ENCODE data around the gene IDE. TPM values are rescaled to one million over a fixed set of nuclear protein-coding genes. Genes with fewer than 3 reads are reported as not detected.

IDE gene
- total RNA-seq, 6 donors from 2014 or later = 12.4 to 38.4 (median 27.1) TPM

- Histone ChIP-seq H3K4me3 (no peak overlapping the region), H3K27me3 (no peaks in the 10 kb centered on the region), H3K27ac (no peak overlapping the region), H3K36me3 (peaks cover 0 to 5% (median 1%) of the 10 kb centered on the region in 4 donors), H3K4me1 (peaks cover 8 to 13% (median 11%) of the 10 kb centered on the region in 4 donors), H3K9me3 (no peaks in the 10 kb centered on the region)
- ATAC-seq (ENCODE audit: low FRiP score in 2 of 2) (no peak), DNase-seq (no peak)
- TF ChIP-seq POLR2A (IDR thresholded peaks at IDR 0.05) (no peak), EP300 (IDR thresholded peaks at IDR 0.05) (no peak), POLR2AphosphoS5 (IDR thresholded peaks at IDR 0.05) (no peak), CTCF (IDR thresholded peaks at IDR 0.05) (no peak)
Observed at GRCh38 chr10:92541583-92541982, 32.3 kb downstream of the IDE start.

GRCh38 chr10:92538231-92538958 lies 35.5 kb downstream of the IDE start:
- H3K27ac ChIP-seq = no peak overlapping the region
- WGBS, 2 donors = 49 to 60% methylated on average over 4 of the region's 4 CpGs
- ATAC-seq (ENCODE audit: low FRiP score in 2 of 2) (no peak), DNase-seq (no peak)
- peaks cover 0 to 12% (median 4%) of the 10 kb centered on the region in 4 donors for H3K4me1 ChIP-seq
- H3K4me3 ChIP-seq = no peak overlapping the region
- H3K9me3 ChIP-seq = no peaks in the 10 kb centered on the region
- peaks cover 3 to 33% (median 21%) of the 10 kb centered on the region in 4 donors for H3K36me3 ChIP-seq
- H3K27me3 ChIP-seq = no peaks in the 10 kb centered on the region
- TF ChIP-seq POLR2A (IDR thresholded peaks at IDR 0.05) = no peak
- TF ChIP-seq EP300 (IDR thresholded peaks at IDR 0.05) = no peak
- TF ChIP-seq CTCF (IDR thresholded peaks at IDR 0.05) = no peak
- TF ChIP-seq POLR2AphosphoS5 (IDR thresholded peaks at IDR 0.05) = no peak

GRCh38 chr10:92530891-92531535 lies 42.9 kb downstream of the IDE start:
- no peak overlapping the region for H3K4me3 ChIP-seq
- no peaks in the 10 kb centered on the region for H3K27me3 ChIP-seq
- H3K27ac ChIP-seq = no peak overlapping the region
- H3K36me3 ChIP-seq = peaks cover 11 to 73% (median 34%) of the 10 kb centered on the region in 4 donors
- WGBS, 2 donors = 81 to 84% methylated on average over 2 of the region's 2 CpGs
- H3K4me1 ChIP-seq = no peaks in the 10 kb centered on the region
- ATAC-seq (ENCODE audit: low FRiP score in 2 of 2) = no peak
- no peaks in the 10 kb centered on the region for H3K9me3 ChIP-seq
- no peak for DNase-seq
- no peak for TF ChIP-seq CTCF (IDR thresholded peaks at IDR 0.05)
- no peak for TF ChIP-seq EP300 (IDR thresholded peaks at IDR 0.05)
- no peak for TF ChIP-seq POLR2A (IDR thresholded peaks at IDR 0.05)
- no peak for TF ChIP-seq POLR2AphosphoS5 (IDR thresholded peaks at IDR 0.05)

GRCh38 chr10:92530421-92530820 lies 43.5 kb downstream of the IDE start:
- Histone ChIP-seq H3K36me3 (peaks cover 11 to 67% (median 29%) of the 10 kb centered on the region in 4 donors), H3K4me1 (no peaks in the 10 kb centered on the region), H3K9me3 (no peaks in the 10 kb centered on the region), H3K27me3 (no peaks in the 10 kb centered on the region), H3K4me3 (no peak overlapping the region), H3K27ac (no peak overlapping the region)
- TF ChIP-seq EP300 (IDR thresholded peaks at IDR 0.05) (no peak), CTCF (IDR thresholded peaks at IDR 0.05) (no peak), POLR2A (IDR thresholded peaks at IDR 0.05) (no peak), POLR2AphosphoS5 (IDR thresholded peaks at IDR 0.05) (no peak)
- ATAC-seq (ENCODE audit: low FRiP score in 2 of 2) (no peak), DNase-seq (no peak)
- 76% methylated on average over 1 of the region's 1 CpG for WGBS, 2 donors

Data from upper lobe of left lung (tissue), 6 donors.